CD4-positive, alpha-beta memory T cell (primary cell): ENCODE measurements around the gene SPG11. TPM values are rescaled to one million over a fixed set of nuclear protein-coding genes. Genes with fewer than 3 reads are reported as not detected.
"Not testable (repeated sequence)": the region's sequence is repeated elsewhere in the genome, so short reads cannot be mapped to it uniquely, and the experiment has no call there.

ENCODE experiments used
- CTCF ChIA-PET: fragments of 350-600 bp; sonication (Branson Sonifier 250); formaldehyde crosslinking; loops from one replicate; lab custom pipeline; 2021; ENCODE audit warnings: inconsistent platforms; ENCODE audit not compliant: partially characterized antibody; lab: Charles Lee
- POLR2A ChIA-PET: fragments of 350-600 bp; sonication (Branson Sonifier 250); formaldehyde crosslinking; loops from one replicate; lab custom pipeline; 2021; ENCODE audit not compliant: partially characterized antibody; lab: Charles Lee
- DNase-seq, 5 donors: peaks; one replicate each; pipeline versions ENCODE4 v3.0.0 to v3.0.0-alpha.2; 2020 to 2022; ENCODE audit warnings: mixed read lengths in 1 of 5
- H3K27ac ChIP-seq: one replicate; pipeline ENCODE4 v1.7.0; 2013; ENCODE audit warnings: low read depth, low read length
- H3K27me3 ChIP-seq: 2 replicates; pipeline ENCODE4 v1.7.0; 2013; ENCODE audit warnings: mild to moderate bottlenecking, low read length, moderate library complexity; ENCODE audit not compliant: insufficient read depth
- H3K36me3 ChIP-seq: 2 replicates; pipeline ENCODE4 v1.7.0; 2013; ENCODE audit warnings: mild to moderate bottlenecking, low read length, moderate library complexity; ENCODE audit not compliant: insufficient read depth
- H3K4me1 ChIP-seq: 2 replicates; pipeline ENCODE4 v1.7.0; 2013; ENCODE audit warnings: mild to moderate bottlenecking, low read length, moderate library complexity; ENCODE audit not compliant: insufficient read depth
- H3K4me3 ChIP-seq, 2 donors: one replicate each; pipeline ENCODE4 v1.7.0; 2013; ENCODE audit warnings: low read length in 2 of 2, mild to moderate bottlenecking in 1 of 2
- H3K9me3 ChIP-seq, 2 donors: one replicate each; pipeline ENCODE4 v1.7.0; 2013; ENCODE audit warnings: low read length in 2 of 2, control low read depth in 1 of 2; ENCODE audit not compliant: control insufficient read depth in 1 of 2
- H3K27ac Mint-ChIP-seq, 7 donors: one replicate each; pipeline ENCODE4 v1.8.0; 2020 to 2021; ENCODE audit warnings: mixed read lengths in 7 of 7, mild to moderate bottlenecking in 6 of 7, inconsistent platforms in 3 of 7, moderate library complexity in 3 of 7
- H3K27me3 Mint-ChIP-seq, 2 donors: one replicate each; pipeline ENCODE4 v1.8.0; 2020 to 2021; ENCODE audit warnings: mixed read lengths in 2 of 2
- H3K36me3 Mint-ChIP-seq, 2 donors: one replicate each; pipeline ENCODE4 v1.8.0; 2020 to 2021; ENCODE audit warnings: mixed read lengths in 2 of 2, inconsistent platforms in 1 of 2, mild to moderate bottlenecking in 1 of 2
- H3K4me1 Mint-ChIP-seq, 4 donors: one replicate each; pipeline ENCODE4 v1.8.0; 2020 to 2021; ENCODE audit warnings: mixed read lengths in 4 of 4, mild to moderate bottlenecking in 1 of 4
- H3K4me3 Mint-ChIP-seq, 8 donors: one replicate each; pipeline ENCODE4 v1.8.0; 2020 to 2021; ENCODE audit warnings: mixed read lengths in 8 of 8, mild to moderate bottlenecking in 7 of 8, moderate library complexity in 6 of 8, inconsistent platforms in 3 of 8
- H3K9me3 Mint-ChIP-seq, 8 donors: one replicate each; pipeline ENCODE4 v1.8.0; 2020 to 2021; ENCODE audit warnings: mixed read lengths in 8 of 8, mild to moderate bottlenecking in 5 of 8, inconsistent platforms in 3 of 8, moderate library complexity in 1 of 8
- intact Hi-C: fragments of 100-400 bp; cut with micrococcal nuclease; formaldehyde crosslinking; loops from one replicate; pipeline ENCODE4 v1.15.1; 2023
- polyA plus RNA-seq, 2 donors: library from polyadenylated mRNA; unstranded; fragments of 300-500 nt; fragmentation: Illumina TruSeq; gene quantifications; one replicate each; pipeline ENCODE4 v1.2.3, GENCODE V29; 2021
- total RNA-seq, 2 experiments: library from RNA; stranded (reverse); gene quantifications; one replicate each; pipeline ENCODE4 v1.2.3, GENCODE V29; 2021

SPG11 gene
- total and polyA plus RNA-seq, 4 experiments from 2014 or later: 12.2 to 121 (median 69.3) TPM

DNA sequence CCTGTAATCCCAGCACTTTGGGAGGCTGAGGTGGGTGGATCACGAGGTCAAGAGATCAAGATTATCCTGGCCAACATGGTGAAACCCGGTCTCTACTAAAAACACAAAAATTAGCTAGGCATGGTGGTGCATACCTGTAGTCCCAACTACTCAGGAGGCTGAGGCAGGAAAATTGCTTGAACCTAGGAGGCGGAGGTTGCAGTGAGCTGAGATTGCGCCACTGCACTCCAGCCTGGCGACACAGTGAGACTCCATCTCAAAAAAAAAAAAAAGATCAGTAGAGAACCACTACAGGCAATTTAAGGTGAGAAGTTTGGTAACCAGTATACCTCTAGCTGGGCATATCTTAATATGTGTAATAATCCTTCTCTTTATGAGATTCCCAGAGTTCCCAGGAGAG lies 118.7 kb downstream of the SPG11 start:
- H3K9me3 Mint-ChIP-seq, H3K4me3 ChIP-seq, H3K27me3 Mint-ChIP-seq, H3K27ac ChIP-seq, H3K36me3 ChIP-seq, H3K27me3 ChIP-seq, DNase-seq, H3K9me3 ChIP-seq, intact Hi-C loops: not testable (repeated sequence)
- H3K27ac Mint-ChIP-seq: peak overlapping the region in 1 of 7 donors; percentile 52
- H3K36me3 Mint-ChIP-seq: peaks cover 16 to 46% of the 10 kb centered on the region in 2 donors
- peaks cover 49 to 77% (median 60%) of the 10 kb centered on the region in 4 donors for H3K4me1 Mint-ChIP-seq
- ChIA-PET POLR2A (interaction anchor here (1.4 to 3.7 kb wide), 4 partner anchors 7 to 169 kb away, joined by 3 to 39 read pairs (median 7); partner anchors contain the start of gene EIF3J), CTCF (interaction anchor here (0.6 to 2.2 kb wide), 4 partner anchors 10 to 44 kb away, joined by 3 to 8 read pairs (median 3); no protein-coding TSS in a partner anchor)
- peak overlapping the region in 2 of 8 donors; percentile 31 to 65 for H3K4me3 Mint-ChIP-seq
- peaks cover 71% of the 10 kb centered on the region for H3K4me1 ChIP-seq

DNA sequence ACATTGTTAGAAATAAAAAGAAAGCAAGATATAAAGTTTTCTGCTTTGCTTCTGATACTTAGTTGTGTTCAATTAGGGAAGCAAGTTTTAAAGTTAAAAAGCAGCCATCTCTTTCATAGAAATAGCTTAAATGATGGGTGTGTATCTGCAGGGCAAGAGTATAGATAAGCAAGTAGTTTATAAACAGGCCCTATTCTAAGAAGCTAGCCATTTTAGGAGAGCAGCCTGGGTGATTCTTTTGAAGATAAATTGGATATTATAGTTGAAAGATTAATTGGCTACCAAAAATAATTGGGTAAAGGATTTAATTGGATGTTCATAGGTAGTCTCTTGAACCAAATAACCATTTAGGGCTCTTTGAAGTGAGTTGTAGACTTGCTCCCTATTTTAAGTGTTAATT lies 120.9 kb downstream of the SPG11 start:
- Histone ChIP-seq H3K36me3 (peaks cover 5% of the 10 kb centered on the region), H3K4me1 (peaks cover 77% of the 10 kb centered on the region), H3K4me3 (no peak overlapping the region), H3K27ac (no peak overlapping the region), H3K27me3 (no peaks in the 10 kb centered on the region), H3K9me3 (no peaks in the 10 kb centered on the region)
- Mint-ChIP-seq H3K27me3 (no peaks in the 10 kb centered on the region), H3K36me3 (peaks cover 19 to 46% of the 10 kb centered on the region in 2 donors), H3K9me3 (no peaks in the 10 kb centered on the region), H3K4me1 (peaks cover 52 to 75% (median 64%) of the 10 kb centered on the region in 4 donors), H3K4me3 (peak overlapping the region in 4 of 8 donors; percentile 4 to 47 (median 14)), H3K27ac (peak overlapping the region in 3 of 7 donors; percentile 1 to 52 (median 24))
- DNase-seq: no peak
- intact Hi-C loops: no loop called here
- ChIA-PET POLR2A (no interaction called here), CTCF (interaction anchor here (0.6 to 2.1 kb wide), 5 partner anchors 9 to 116 kb away, joined by 3 to 6 read pairs (median 3); no protein-coding TSS in a partner anchor)

DNA sequence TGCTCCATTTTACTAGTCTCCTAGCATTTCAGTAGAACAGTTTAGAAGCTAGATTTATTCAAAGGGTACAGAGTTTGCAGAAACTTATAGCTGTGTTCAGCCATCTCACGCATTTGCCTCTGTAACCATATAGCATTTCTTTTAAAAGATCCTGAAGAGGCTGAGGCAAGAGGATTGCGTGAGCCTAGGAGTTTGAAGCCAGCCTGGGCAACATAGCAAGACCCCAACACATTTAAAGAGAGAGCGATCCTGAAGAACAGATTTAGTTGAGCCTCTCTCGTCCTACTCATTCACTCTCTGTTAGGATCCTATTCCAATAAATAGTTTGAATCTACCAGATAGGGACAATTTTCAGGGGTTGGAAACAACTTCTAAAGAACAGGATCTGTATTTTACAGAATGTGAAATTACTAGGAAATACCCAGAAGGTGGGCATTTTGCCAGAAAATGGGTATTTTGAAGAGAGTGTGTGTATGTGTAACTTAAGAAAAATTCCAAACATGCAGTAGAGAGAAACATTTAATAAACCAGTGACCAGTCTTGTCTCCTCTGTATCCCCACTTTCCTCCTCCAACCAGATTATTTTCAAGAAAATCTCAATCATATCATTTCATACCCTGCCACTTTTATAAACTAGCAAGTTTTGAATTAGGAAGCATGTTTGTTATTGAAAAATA lies 122.0 kb downstream of the SPG11 start:
- H3K27me3 Mint-ChIP-seq: no peaks in the 10 kb centered on the region
- POLR2A ChIA-PET: no interaction called here
- H3K4me1 Mint-ChIP-seq: peaks cover 49 to 76% (median 60%) of the 10 kb centered on the region in 4 donors
- peaks cover 19 to 51% of the 10 kb centered on the region in 2 donors for H3K36me3 Mint-ChIP-seq
- H3K27ac Mint-ChIP-seq: peak overlapping the region in 5 of 7 donors; percentile 2 to 66 (median 43)
- H3K9me3 Mint-ChIP-seq: no peaks in the 10 kb centered on the region
- no peak for DNase-seq
- intact Hi-C loops: no loop called here
- Histone ChIP-seq H3K27me3 (no peaks in the 10 kb centered on the region), H3K27ac (no peak overlapping the region), H3K36me3 (peaks cover 5% of the 10 kb centered on the region), H3K9me3 (no peaks in the 10 kb centered on the region), H3K4me3 (no peak overlapping the region), H3K4me1 (peaks cover 70% of the 10 kb centered on the region)
- peak overlapping the region in 5 of 8 donors; percentile 21 to 51 (median 49) for H3K4me3 Mint-ChIP-seq
- CTCF ChIA-PET: interaction anchor here (0.6 kb wide), 2 partner anchors 13 to 51 kb away, joined by 3 read pairs; no protein-coding TSS in a partner anchor

DNA sequence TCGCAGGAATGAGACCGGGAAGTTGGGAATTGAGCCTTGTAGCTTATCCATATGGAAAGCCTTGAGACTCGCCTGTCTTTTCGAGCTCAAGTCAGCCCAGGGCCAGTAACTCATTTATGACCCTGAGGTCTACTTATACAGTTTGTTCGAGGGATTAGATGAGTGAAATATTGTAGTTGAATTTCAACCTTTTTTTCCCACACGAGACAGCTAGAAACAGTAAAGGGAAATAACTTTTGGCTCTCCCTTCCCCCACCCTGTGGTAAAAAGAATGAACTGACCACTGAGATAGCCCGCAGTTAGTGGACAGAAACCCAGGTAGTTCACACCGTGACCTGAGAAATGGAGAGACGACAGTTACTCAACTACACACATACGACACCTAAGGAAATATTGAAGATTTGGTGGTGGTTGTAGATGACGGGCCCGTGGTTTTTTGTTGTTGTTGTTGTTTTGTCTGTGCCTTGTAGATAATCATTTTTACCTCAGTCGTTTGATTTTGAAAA lies 125.7 kb downstream of the SPG11 start:
- H3K4me1 Mint-ChIP-seq: peaks cover 42 to 71% (median 53%) of the 10 kb centered on the region in 4 donors
- H3K9me3 Mint-ChIP-seq: no peaks in the 10 kb centered on the region
- Histone ChIP-seq H3K9me3 (no peaks in the 10 kb centered on the region), H3K4me1 (peaks cover 55% of the 10 kb centered on the region), H3K4me3 (peak overlapping the region; percentile 66 to 90), H3K27me3 (no peaks in the 10 kb centered on the region), H3K27ac (peak overlapping the region; percentile 91), H3K36me3 (peaks cover 5% of the 10 kb centered on the region)
- CTCF ChIA-PET: interaction anchor here (1.4 to 2.5 kb wide), 3 partner anchors 8 to 12 kb away, joined by 5 to 17 read pairs (median 5); no protein-coding TSS in a partner anchor
- peak overlapping the region; percentile 88 to 97 (median 94) for H3K27ac Mint-ChIP-seq
- peak in 4 of 5 donors; percentile 15 to 56 (median 20) for DNase-seq
- H3K4me3 Mint-ChIP-seq: peak overlapping the region; percentile 83 to 96 (median 92)
- intact Hi-C loops: loop anchor here (1.0 to 5.0 kb wide), 5 partner anchors 9 to 661 kb away; partner anchors contain the start of gene SPG11
- POLR2A ChIA-PET: interaction anchor here (0.9 to 2.8 kb wide), 13 partner anchors 9 to 249 kb away, joined by 3 to 39 read pairs (median 8); partner anchors contain the start of genes B2M, CTDSPL2, GOLM2 and PATL2
- H3K36me3 Mint-ChIP-seq: peaks cover 12 to 50% of the 10 kb centered on the region in 2 donors
- no peaks in the 10 kb centered on the region for H3K27me3 Mint-ChIP-seq

DNA sequence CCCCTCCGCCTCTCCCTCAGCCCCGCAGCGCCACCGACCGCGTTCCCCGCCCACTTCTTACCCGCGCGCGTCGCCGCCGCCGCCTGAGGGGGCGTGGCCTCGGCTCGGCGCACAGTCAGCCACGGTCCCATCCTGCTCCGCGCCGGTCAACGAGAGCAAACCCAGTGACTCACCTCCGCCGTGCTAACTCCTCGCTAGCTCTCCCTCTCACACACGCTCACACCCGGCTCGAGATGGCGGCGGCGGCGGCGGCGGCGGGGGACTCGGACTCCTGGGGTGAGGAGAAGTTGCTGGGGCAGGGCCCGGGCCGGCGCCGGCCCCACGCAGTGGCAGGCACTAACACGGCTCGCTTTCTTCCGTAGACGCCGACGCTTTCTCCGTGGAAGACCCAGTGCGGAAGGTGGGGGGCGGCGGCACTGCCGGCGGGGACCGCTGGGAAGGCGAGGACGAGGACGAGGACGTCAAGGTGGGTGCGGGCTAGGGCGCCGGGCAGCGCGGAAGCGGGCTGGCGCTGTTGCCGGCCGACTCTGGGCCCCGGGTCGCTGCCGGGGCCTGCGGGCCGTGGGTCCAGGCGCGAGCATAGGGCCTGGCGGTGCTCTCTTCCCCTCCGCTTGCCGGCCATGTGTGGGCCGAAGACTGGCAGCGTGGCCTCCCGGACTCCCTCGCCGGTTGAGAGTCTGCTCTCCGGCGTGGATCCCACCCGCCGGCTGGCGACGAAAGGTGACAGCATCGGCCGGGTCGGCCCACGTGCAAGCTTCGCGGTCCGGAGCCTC lies 126.3 kb downstream of the SPG11 start, which contains the start of gene EIF3J:
Gene EIF3J, plus strand, starts transcription at position 186 of the 773 bp plus-strand sequence. Its CDS starts 48 bp downstream, at position 234.
- H3K4me1 Mint-ChIP-seq: peaks cover 36 to 68% (median 48%) of the 10 kb centered on the region in 4 donors
- no peaks in the 10 kb centered on the region for H3K9me3 Mint-ChIP-seq
- H3K36me3 Mint-ChIP-seq: peaks cover 12 to 47% of the 10 kb centered on the region in 2 donors
- peak within 1 kb of the TSS; percentile 71 to 90 for H3K4me3 ChIP-seq
- no peaks in the 10 kb centered on the region for H3K27me3 ChIP-seq
- H3K27ac ChIP-seq: peak within 1 kb of the TSS; percentile 91
- peaks cover 5% of the 10 kb centered on the region for H3K36me3 ChIP-seq
- peaks cover 48% of the 10 kb centered on the region for H3K4me1 ChIP-seq
- H3K9me3 ChIP-seq: no peaks in the 10 kb centered on the region
- H3K27ac Mint-ChIP-seq: peak within 1 kb of the TSS; percentile 88 to 97 (median 96)
- H3K4me3 Mint-ChIP-seq: peak within 1 kb of the TSS; percentile 83 to 96 (median 92)
- ChIA-PET CTCF (interaction anchor here (0.7 to 1.9 kb wide), 2 partner anchors 9 kb away, joined by 3 to 17 read pairs; no protein-coding TSS in a partner anchor), POLR2A (interaction anchor here (0.7 to 2.8 kb wide), 22 partner anchors 9 to 788 kb away, joined by 3 to 39 read pairs (median 4); partner anchors contain the start of genes B2M, CTDSPL2, GOLM2 and MFAP1)
- no peaks in the 10 kb centered on the region for H3K27me3 Mint-ChIP-seq
- intact Hi-C loops: loop anchor here (1.0 to 5.0 kb wide), 6 partner anchors 18 to 662 kb away; partner anchors contain the start of genes CTDSPL2, GOLM2 and SPG11
- peak; percentile 94 to 96 (median 96) for DNase-seq

DNA sequence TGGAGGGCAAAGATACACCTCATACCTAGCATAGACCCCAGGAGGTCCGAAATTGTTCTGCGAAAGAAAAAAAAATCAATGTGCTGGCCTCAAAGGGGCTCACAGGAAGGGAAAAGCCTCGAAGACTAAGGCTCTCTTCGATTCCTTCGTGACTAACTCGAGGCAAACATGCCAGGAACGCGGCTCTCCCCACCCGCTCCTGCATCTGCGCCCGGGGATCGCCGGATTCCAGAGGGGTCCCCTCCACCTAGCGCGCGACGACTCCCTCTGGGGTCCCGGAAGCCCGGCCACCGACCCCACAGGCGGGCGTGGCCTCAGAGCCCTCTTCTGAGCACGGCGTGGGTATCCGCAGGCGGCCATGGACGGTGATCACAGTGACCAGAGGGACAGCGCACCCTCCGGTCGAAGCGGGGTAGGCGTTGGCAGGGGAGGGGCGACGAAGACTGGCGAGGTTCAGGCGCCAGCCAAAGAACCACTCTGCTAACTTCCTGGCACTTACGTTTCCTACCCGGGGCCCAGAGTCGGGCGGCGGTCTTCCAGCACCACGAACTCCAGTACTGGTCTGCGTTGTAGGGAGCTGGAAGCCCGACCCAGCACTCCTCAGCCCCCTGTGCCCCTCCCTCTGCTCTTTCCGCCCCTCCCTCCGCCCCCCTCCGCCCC lies 127.0 kb downstream of the SPG11 start:
- Mint-ChIP-seq H3K9me3 (no peaks in the 10 kb centered on the region), H3K36me3 (peaks cover 6 to 42% of the 10 kb centered on the region in 2 donors), H3K27me3 (no peaks in the 10 kb centered on the region), H3K4me1 (peaks cover 30 to 61% (median 42%) of the 10 kb centered on the region in 4 donors), H3K27ac (peak overlapping the region; percentile 88 to 97 (median 95)), H3K4me3 (peak overlapping the region; percentile 83 to 96 (median 92))
- Histone ChIP-seq H3K9me3 (no peaks in the 10 kb centered on the region), H3K27ac (peak overlapping the region; percentile 91), H3K4me1 (peaks cover 41% of the 10 kb centered on the region), H3K4me3 (peak overlapping the region; percentile 65 to 71), H3K27me3 (no peaks in the 10 kb centered on the region), H3K36me3 (peaks cover 5% of the 10 kb centered on the region)
- ChIA-PET POLR2A (interaction anchor here (0.7 to 2.8 kb wide), 20 partner anchors 8 to 787 kb away, joined by 3 to 39 read pairs (median 5); partner anchors contain the start of genes B2M, CTDSPL2, GOLM2 and MFAP1), CTCF (interaction anchor here (0.7 to 1.9 kb wide), 3 partner anchors 8 to 10 kb away, joined by 3 to 17 read pairs (median 5); no protein-coding TSS in a partner anchor)
- intact Hi-C loops: loop anchor here (1.0 to 5.0 kb wide), 6 partner anchors 18 to 662 kb away; partner anchors contain the start of genes CTDSPL2, GOLM2 and SPG11
- DNase-seq: no peak
